Measurements from ENCODE around the gene ALKBH4. TPM values are rescaled to one million over a fixed set of nuclear protein-coding genes. Genes with fewer than 3 reads are reported as not detected.

Gene ALKBH4
- total RNA-seq, 1 experiment from 2014 or later, result 3.7 TPM

GRCh38 chr7:102429141-102429899 lies 35.3 kb downstream of the ALKBH4 start:
- Histone ChIP-seq H3K4me2 (ENCODE audit: low read depth, low read length, poor library complexity, severe bottlenecking) (no peak overlapping the region), H3K9me2 (replicated peaks; ENCODE audit: insufficient read depth, low read length) (no peaks in the 10 kb centered on the region), H3K9ac (ENCODE audit: low read length) (no peak overlapping the region), H3K79me2 (ENCODE audit: low read length) (no peaks in the 10 kb centered on the region), H3K4me3 (ENCODE audit: low read length) (no peak overlapping the region), H3K36me3 (ENCODE audit: insufficient read depth, low read length) (peaks cover 21% of the 10 kb centered on the region), H4K20me1 (ENCODE audit: insufficient read depth, low read depth, low read length) (peaks cover 23% of the 10 kb centered on the region; the same call in 1 of the 2 replicates), H3K9me3 (ENCODE audit: low read length) (no peaks in the 10 kb centered on the region), H3K4me1 (ENCODE audit: low read length) (peaks cover 25% of the 10 kb centered on the region), H3K27ac (ENCODE audit: low read length) (no peak overlapping the region), H2AFZ (ENCODE audit: low read length) (no peak overlapping the region), H3K27me3 (ENCODE audit: low read length) (no peaks in the 10 kb centered on the region)
- DNase-seq, result no peak

- no peak for DNase-seq
- H3K4me3 ChIP-seq (ENCODE audit: low read length), result no peak overlapping the region
- no peaks in the 10 kb centered on the region for H3K9me3 ChIP-seq (ENCODE audit: low read length)
- H4K20me1 ChIP-seq (ENCODE audit: insufficient read depth, low read depth, low read length), result peaks cover 24% of the 10 kb centered on the region; the same call in 1 of the 2 replicates
- H3K27me3 ChIP-seq (ENCODE audit: low read length), result no peaks in the 10 kb centered on the region
- H3K4me2 ChIP-seq (ENCODE audit: low read depth, low read length, poor library complexity, severe bottlenecking), result no peak overlapping the region
- H3K79me2 ChIP-seq (ENCODE audit: low read length), result no peaks in the 10 kb centered on the region
- H2AFZ ChIP-seq (ENCODE audit: low read length), result no peak overlapping the region
- H3K9ac ChIP-seq (ENCODE audit: low read length), result no peak overlapping the region
- no peak overlapping the region for H3K27ac ChIP-seq (ENCODE audit: low read length)
- H3K9me2 ChIP-seq (replicated peaks; ENCODE audit: insufficient read depth, low read length), result no peaks in the 10 kb centered on the region
- H3K36me3 ChIP-seq (ENCODE audit: insufficient read depth, low read length), result peaks cover 21% of the 10 kb centered on the region
- peaks cover 6% of the 10 kb centered on the region for H3K4me1 ChIP-seq (ENCODE audit: low read length)
Measured at GRCh38 chr7:102427019-102427405, 37.7 kb downstream of the ALKBH4 start.

GRCh38 chr7:102426268-102427018 lies 38.2 kb downstream of the ALKBH4 start:
- Histone ChIP-seq H3K79me2 (ENCODE audit: low read length) (no peaks in the 10 kb centered on the region), H3K9me3 (ENCODE audit: low read length) (no peaks in the 10 kb centered on the region), H3K4me2 (ENCODE audit: low read depth, low read length, poor library complexity, severe bottlenecking) (no peak overlapping the region), H2AFZ (ENCODE audit: low read length) (no peak overlapping the region), H4K20me1 (ENCODE audit: insufficient read depth, low read depth, low read length) (peaks cover 24% of the 10 kb centered on the region; the same call in 1 of the 2 replicates), H3K36me3 (ENCODE audit: insufficient read depth, low read length) (peaks cover 23% of the 10 kb centered on the region), H3K4me3 (ENCODE audit: low read length) (no peak overlapping the region), H3K9me2 (replicated peaks; ENCODE audit: insufficient read depth, low read length) (no peaks in the 10 kb centered on the region), H3K4me1 (ENCODE audit: low read length) (peaks cover under 1% of the 10 kb centered on the region), H3K27ac (ENCODE audit: low read length) (no peak overlapping the region), H3K27me3 (ENCODE audit: low read length) (no peaks in the 10 kb centered on the region), H3K9ac (ENCODE audit: low read length) (no peak overlapping the region)
- DNase-seq, result no peak

- H3K27me3 ChIP-seq (ENCODE audit: low read length), result no peaks in the 10 kb centered on the region
- no peak overlapping the region for H3K4me2 ChIP-seq (ENCODE audit: low read depth, low read length, poor library complexity, severe bottlenecking)
- H3K4me1 ChIP-seq (ENCODE audit: low read length), result no peaks in the 10 kb centered on the region; the same call in 1 of the 2 replicates
- no peak for DNase-seq
- H3K9me3 ChIP-seq (ENCODE audit: low read length), result no peaks in the 10 kb centered on the region
- peaks cover 24% of the 10 kb centered on the region; the same call in 1 of the 2 replicates for H4K20me1 ChIP-seq (ENCODE audit: insufficient read depth, low read depth, low read length)
- no peaks in the 10 kb centered on the region for H3K79me2 ChIP-seq (ENCODE audit: low read length)
- no peaks in the 10 kb centered on the region for H3K9me2 ChIP-seq (replicated peaks; ENCODE audit: insufficient read depth, low read length)
- no peak overlapping the region for H3K27ac ChIP-seq (ENCODE audit: low read length)
- H3K4me3 ChIP-seq (ENCODE audit: low read length), result no peak overlapping the region
- H2AFZ ChIP-seq (ENCODE audit: low read length), result no peak overlapping the region
- H3K36me3 ChIP-seq (ENCODE audit: insufficient read depth, low read length), result peaks cover 28% of the 10 kb centered on the region
- H3K9ac ChIP-seq (ENCODE audit: low read length), result no peak overlapping the region
Measured at GRCh38 chr7:102425639-102426267, 38.9 kb downstream of the ALKBH4 start.

DNA sequence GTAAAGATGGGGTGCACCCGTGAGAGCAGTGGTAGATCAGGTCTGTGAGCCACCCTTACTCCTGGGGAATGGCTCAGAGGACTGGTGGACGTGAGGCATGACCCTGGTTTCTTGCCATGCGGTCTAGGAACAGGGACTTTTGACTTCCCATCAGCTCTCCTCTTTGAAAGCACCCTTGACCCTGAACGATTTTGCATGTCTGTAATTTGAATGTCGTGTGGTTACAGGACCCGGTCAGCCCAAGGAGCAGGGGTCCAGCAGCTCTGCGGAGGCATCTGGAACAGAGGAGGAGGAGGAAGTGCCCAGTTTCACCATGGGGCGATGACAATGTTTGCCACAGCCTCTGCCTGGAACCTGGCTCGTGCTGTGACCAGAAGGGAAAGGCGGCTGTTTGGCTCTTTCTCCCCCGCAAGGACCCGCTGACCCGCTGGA lies 39.9 kb downstream of the ALKBH4 start:
- Histone ChIP-seq H3K27ac (ENCODE audit: low read length) (no peak overlapping the region), H3K9ac (ENCODE audit: low read length) (no peak overlapping the region), H4K20me1 (ENCODE audit: insufficient read depth, low read depth, low read length) (peaks cover 24% of the 10 kb centered on the region; the same call in 1 of the 2 replicates), H3K4me2 (ENCODE audit: low read depth, low read length, poor library complexity, severe bottlenecking) (no peak overlapping the region), H2AFZ (ENCODE audit: low read length) (no peak overlapping the region), H3K9me2 (replicated peaks; ENCODE audit: insufficient read depth, low read length) (no peaks in the 10 kb centered on the region), H3K9me3 (ENCODE audit: low read length) (no peaks in the 10 kb centered on the region), H3K36me3 (ENCODE audit: insufficient read depth, low read length) (peaks cover 34% of the 10 kb centered on the region), H3K27me3 (ENCODE audit: low read length) (no peaks in the 10 kb centered on the region), H3K79me2 (ENCODE audit: low read length) (no peaks in the 10 kb centered on the region), H3K4me3 (ENCODE audit: low read length) (no peak overlapping the region), H3K4me1 (ENCODE audit: low read length) (no peaks in the 10 kb centered on the region; the same call in 1 of the 2 replicates)
- no peak for DNase-seq

- no peak for DNase-seq
- Histone ChIP-seq H3K9me3 (ENCODE audit: low read length) (no peaks in the 10 kb centered on the region), H3K27me3 (ENCODE audit: low read length) (no peaks in the 10 kb centered on the region), H3K27ac (ENCODE audit: low read length) (no peak overlapping the region), H3K79me2 (ENCODE audit: low read length) (no peaks in the 10 kb centered on the region), H2AFZ (ENCODE audit: low read length) (no peak overlapping the region), H3K4me1 (ENCODE audit: low read length) (no peaks in the 10 kb centered on the region; the same call in 1 of the 2 replicates), H3K9me2 (replicated peaks; ENCODE audit: insufficient read depth, low read length) (no peaks in the 10 kb centered on the region), H3K9ac (ENCODE audit: low read length) (no peak overlapping the region), H3K4me3 (ENCODE audit: low read length) (no peak overlapping the region), H4K20me1 (ENCODE audit: insufficient read depth, low read depth, low read length) (peaks cover 24% of the 10 kb centered on the region; the same call in 1 of the 2 replicates), H3K4me2 (ENCODE audit: low read depth, low read length, poor library complexity, severe bottlenecking) (no peak overlapping the region), H3K36me3 (ENCODE audit: insufficient read depth, low read length) (peaks cover 34% of the 10 kb centered on the region)
Measured at GRCh38 chr7:102424129-102424551, 40.5 kb downstream of the ALKBH4 start.

DNA sequence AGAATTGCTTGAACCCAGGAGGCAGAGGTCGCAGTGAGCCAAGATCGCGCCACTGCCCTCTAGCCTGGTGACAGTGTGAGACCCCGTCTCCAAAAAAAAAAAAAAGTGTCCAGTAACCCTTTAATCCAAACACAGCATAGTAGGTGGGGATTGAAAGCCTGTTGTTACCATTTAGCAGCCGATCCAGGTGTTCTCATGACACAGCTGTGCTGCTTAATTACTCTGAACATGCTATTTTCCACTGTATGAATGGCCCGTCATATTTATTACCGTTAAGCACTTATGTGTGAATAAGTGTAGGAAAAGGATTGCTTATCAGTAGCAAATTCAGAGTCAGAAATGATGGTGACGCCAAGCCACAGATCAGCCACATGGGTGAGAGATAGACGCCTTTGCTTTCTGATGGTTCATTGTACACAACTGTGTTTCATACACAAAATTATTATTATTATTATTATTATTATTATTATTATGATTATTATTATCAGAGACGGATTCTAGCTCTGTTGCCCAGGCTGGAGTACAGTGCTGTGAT lies 42.9 kb downstream of the ALKBH4 start:
- H2AFZ ChIP-seq (ENCODE audit: low read length), result no peak overlapping the region
- no peaks in the 10 kb centered on the region for H3K9me3 ChIP-seq (ENCODE audit: low read length)
- DNase-seq, result no peak
- no peak overlapping the region for H3K4me3 ChIP-seq (ENCODE audit: low read length)
- H3K36me3 ChIP-seq (ENCODE audit: insufficient read depth, low read length), result peaks cover 36% of the 10 kb centered on the region
- H3K27ac ChIP-seq (ENCODE audit: low read length), result no peak overlapping the region
- H3K4me2 ChIP-seq (ENCODE audit: low read depth, low read length, poor library complexity, severe bottlenecking), result no peak overlapping the region
- no peaks in the 10 kb centered on the region; the same call in 1 of the 2 replicates for H3K4me1 ChIP-seq (ENCODE audit: low read length)
- H3K27me3 ChIP-seq (ENCODE audit: low read length), result no peaks in the 10 kb centered on the region
- H3K9ac ChIP-seq (ENCODE audit: low read length), result no peak overlapping the region
- no peaks in the 10 kb centered on the region for H3K79me2 ChIP-seq (ENCODE audit: low read length)
- H3K9me2 ChIP-seq (replicated peaks; ENCODE audit: insufficient read depth, low read length), result no peaks in the 10 kb centered on the region
- peaks cover 23% of the 10 kb centered on the region; the same call in 1 of the 2 replicates for H4K20me1 ChIP-seq (ENCODE audit: insufficient read depth, low read depth, low read length)

All from Karpas-422 (cell line).